ENCODE data around the gene ST13. TPM values are rescaled to one million over a fixed set of nuclear protein-coding genes. Genes with fewer than 3 reads are reported as not detected.
"Not testable (repeated sequence)": the region's sequence is repeated elsewhere in the genome, so short reads cannot be mapped to it uniquely, and the experiment has no call there.

The ST13 gene
- polyA plus RNA-seq, 4 donors: 576 to 664 (median 615) TPM

DNA sequence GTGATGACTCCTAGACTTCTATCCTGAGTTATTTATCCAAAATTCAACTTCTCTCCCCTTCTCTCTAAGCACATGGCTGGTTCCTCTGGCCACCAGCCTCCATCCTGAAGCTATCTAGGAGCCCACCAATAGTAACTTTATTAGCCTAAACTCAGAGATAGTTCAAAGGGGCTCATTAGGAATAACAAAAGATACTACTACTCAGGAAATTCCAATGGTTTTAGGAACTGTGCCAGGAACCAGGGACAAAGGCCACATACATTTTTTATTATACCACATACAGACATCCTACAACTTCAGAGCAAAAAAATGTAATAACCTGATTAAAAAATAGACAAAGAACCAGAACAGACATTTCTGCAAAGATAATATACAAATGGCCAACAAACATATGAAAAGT lies 65.2 kb downstream of the ST13 start:
- DNase-seq (ENCODE audit: low read depth in 4 of 4, low spot score in 3 of 4): no peak

DNA sequence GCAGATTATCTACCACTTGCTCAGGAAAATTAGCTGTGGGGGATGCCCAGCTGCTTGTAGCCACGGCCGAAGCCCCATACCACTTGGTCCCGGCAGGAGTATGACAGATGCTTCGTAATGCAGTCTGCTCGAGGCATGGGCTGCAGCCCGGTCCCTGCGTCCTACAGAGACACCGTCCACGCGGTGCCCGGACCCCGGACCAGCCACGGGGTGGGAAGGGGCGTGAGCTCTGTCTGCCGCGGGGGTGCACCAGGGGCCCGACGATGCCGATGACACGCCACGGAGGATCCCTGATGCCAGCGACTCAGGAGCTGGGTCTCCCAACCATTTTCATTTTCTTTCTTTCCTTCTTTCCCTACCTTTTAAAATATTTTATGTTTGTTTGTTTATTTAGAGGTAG lies 67.3 kb downstream of the ST13 start:
- no peak for DNase-seq (ENCODE audit: low read depth in 4 of 4, low spot score in 3 of 4)

- no peak for DNase-seq (ENCODE audit: low read depth in 4 of 4, low spot score in 3 of 4)
Measured at GRCh38 chr22:40782521-40782920, 73.9 kb downstream of the ST13 start.

DNA sequence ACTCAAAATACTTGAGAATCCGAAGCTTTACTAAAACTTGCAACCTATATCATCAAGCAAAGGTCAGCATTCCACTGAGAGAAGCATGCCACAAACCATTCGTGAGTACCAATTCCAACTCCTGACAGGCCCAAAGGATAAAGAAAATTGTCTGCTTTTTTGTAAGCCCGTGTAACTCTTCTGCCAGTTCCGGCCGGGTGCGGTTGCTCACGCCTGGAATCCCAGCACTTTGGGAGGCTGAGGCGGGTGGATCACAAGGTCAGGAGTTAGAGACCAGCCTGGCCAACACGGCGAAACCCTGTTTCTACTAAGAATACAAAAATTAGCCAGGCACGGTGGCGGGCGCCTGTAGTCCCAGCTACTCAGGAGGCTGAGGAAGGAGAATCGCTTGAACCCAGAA lies 74.7 kb downstream of the ST13 start:
- DNase-seq (ENCODE audit: low read depth in 4 of 4, low spot score in 3 of 4): not testable (repeated sequence)

Other genes starting within 250 kb of the ST13 start
- 10 to 100 TPM; 21.9 to 31.0 (median 24.3) TPM for gene MRTFA, start 219.9 kb downstream of the ST13 start, polyA plus RNA-seq (ENCODE audit: insufficient read length in 4 of 4)
- under 1 TPM; 0.24 to 0.60 (median 0.34) TPM for gene MCHR1, start 177.2 kb downstream of the ST13 start, polyA plus RNA-seq (ENCODE audit: insufficient read length in 4 of 4)
- 10 to 100 TPM; 39.3 to 45.9 (median 41.3) TPM for gene SLC25A17, start 37.3 kb downstream of the ST13 start, polyA plus RNA-seq (ENCODE audit: insufficient read length in 4 of 4)
- gene XPNPEP3, start 509 bp upstream of the ST13 start, polyA plus RNA-seq (ENCODE audit: insufficient read length in 4 of 4): 10 to 100 TPM; 15.7 to 25.8 (median 20.5) TPM
- under 1 TPM; 0.25 to 0.46 (median 0.29) TPM for gene DNAJB7, start 5.5 kb upstream of the ST13 start, polyA plus RNA-seq (ENCODE audit: insufficient read length in 4 of 4)
- gene RBX1, start 94.7 kb upstream of the ST13 start, polyA plus RNA-seq (ENCODE audit: insufficient read length in 4 of 4): 10 to 100 TPM; 67.5 to 77.4 (median 70.2) TPM
- 10 to 100 TPM; 54.5 to 68.9 (median 60.5) TPM for gene EP300, start 236.0 kb upstream of the ST13 start, polyA plus RNA-seq (ENCODE audit: insufficient read length in 4 of 4)